ENCODE measurements around the gene OTOP3.

DNA sequence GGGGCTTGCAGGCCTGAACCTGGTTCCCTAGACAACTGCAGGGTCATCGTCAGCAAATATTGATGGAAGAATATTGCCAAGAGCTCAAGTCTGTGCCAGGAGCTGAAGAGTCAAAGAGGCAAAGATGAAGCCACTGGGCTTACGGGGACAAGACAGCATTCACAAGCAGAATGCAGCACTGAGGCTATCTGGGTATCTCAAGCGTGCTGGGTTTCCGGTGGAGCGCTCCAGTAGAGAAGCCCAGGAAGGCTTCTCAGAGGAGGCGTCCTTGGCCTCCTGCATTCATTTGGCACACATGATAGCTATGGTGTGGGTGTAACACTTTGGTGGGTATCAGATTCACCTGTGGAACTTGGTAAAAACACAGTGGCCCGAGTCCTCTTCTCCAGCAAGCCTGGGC lies 45.1 kb upstream of the OTOP3 start:
- no peak for TF ChIP-seq POLR2A (IDR thresholded peaks at IDR 0.05)
- TF ChIP-seq, protein P1, sequence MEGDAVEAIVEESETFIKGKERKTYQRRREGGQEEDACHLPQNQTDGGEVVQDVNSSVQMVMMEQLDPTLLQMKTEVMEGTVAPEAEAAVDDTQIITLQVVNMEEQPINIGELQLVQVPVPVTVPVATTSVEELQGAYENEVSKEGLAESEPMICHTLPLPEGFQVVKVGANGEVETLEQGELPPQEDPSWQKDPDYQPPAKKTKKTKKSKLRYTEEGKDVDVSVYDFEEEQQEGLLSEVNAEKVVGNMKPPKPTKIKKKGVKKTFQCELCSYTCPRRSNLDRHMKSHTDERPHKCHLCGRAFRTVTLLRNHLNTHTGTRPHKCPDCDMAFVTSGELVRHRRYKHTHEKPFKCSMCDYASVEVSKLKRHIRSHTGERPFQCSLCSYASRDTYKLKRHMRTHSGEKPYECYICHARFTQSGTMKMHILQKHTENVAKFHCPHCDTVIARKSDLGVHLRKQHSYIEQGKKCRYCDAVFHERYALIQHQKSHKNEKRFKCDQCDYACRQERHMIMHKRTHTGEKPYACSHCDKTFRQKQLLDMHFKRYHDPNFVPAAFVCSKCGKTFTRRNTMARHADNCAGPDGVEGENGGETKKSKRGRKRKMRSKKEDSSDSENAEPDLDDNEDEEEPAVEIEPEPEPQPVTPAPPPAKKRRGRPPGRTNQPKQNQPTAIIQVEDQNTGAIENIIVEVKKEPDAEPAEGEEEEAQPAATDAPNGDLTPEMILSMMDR (IDR thresholded peaks at IDR 0.05), result no peak

Data from body of pancreas (tissue), 4 donors.